K562 (cell line): Measurements from ENCODE around the gene TRIO. TPM values are rescaled to one million over a fixed set of nuclear protein-coding genes. Genes with fewer than 3 reads are reported as not detected.

ENCODE experiments used
- ATAC-seq: fragments of 200-7000 bp; cut with Tn5 transposase; 3 replicates; pipeline ENCODE4 v1.9.1; 2020; ENCODE audit warnings: moderate library complexity
- BruUV-seq: library from RNA; stranded (reverse); fragments of 400-500 nt; replicated peaks from 2 replicates; lab custom pipeline; 2021; lab: Mats Ljungman, UMichigan
- CTCF ChIA-PET: fragments of 300-600 bp; formaldehyde crosslinking; extraction: SDS; loops from one replicate; lab custom pipeline; 2021; ENCODE audit warnings: low intra/inter-chr PET ratio; lab: Yijun Ruan, JAX
- POLR2A ChIA-PET: fragments of 300-600, 350-650 bp; sonication (Branson Sonifier 250); formaldehyde crosslinking; extraction: SDS; loops from one replicate; lab custom pipeline; 2021; ENCODE audit warnings: antibody characterized with exemption, inconsistent platforms; lab: Yijun Ruan, JAX
- DNase-seq, 4 experiments: peaks; one replicate each; pipeline versions ENCODE4 v3.0.0 to v3.0.0-alpha.2; 2011 to 2018; ENCODE audit warnings: low spot score in 3 of 4, mixed read lengths in 3 of 4; ENCODE audit errors: extremely low read depth in 1 of 4
- FAIRE-seq: peaks from 2 replicates; lab custom pipeline; 2011; peaks lifted over from hg19 to GRCh38; lab: Jason Lieb, UNC
- H2AFZ ChIP-seq: 2 replicates; pipeline ENCODE4 v1.6.0; 2011; ENCODE audit warnings: low read depth, low read length, control low read depth, inconsistent platforms
- H3K27ac ChIP-seq: fragments of 200-600 bp; 3 replicates; pipeline ENCODE4 v1.8.0; 2011; ENCODE audit warnings: low read depth, mild to moderate bottlenecking, control low read depth, inconsistent platforms, low read length, moderate library complexity, mixed read lengths; ENCODE audit errors: extremely low read depth
- H3K27me3 ChIP-seq, 2 experiments: fragments of 300-600 bp in 1 of 2; 2 replicates in 1 of 2; 3 replicates in 1 of 2; pipeline versions ENCODE4 v1.6.0 to v1.8.0; 2011; ENCODE audit warnings: inconsistent platforms in 2 of 2, low read length in 2 of 2, mild to moderate bottlenecking in 1 of 2, mixed read lengths in 1 of 2, moderate library complexity in 1 of 2; ENCODE audit not compliant: control insufficient read depth in 2 of 2, insufficient read depth in 2 of 2
- H3K36me3 ChIP-seq: fragments of 300-600 bp; 3 replicates; pipeline ENCODE4 v1.8.0; 2011; ENCODE audit warnings: mild to moderate bottlenecking, low read length, inconsistent platforms; ENCODE audit not compliant: control insufficient read depth, insufficient read depth
- H3K4me1 ChIP-seq, 2 experiments: fragments of 200-600 bp in 1 of 2; replicated peaks in 1 of 2; 2 replicates in 1 of 2; 3 replicates in 1 of 2; pipeline versions ENCODE4 v1.5.1 to v1.8.0; 2011; ENCODE audit warnings: inconsistent platforms in 2 of 2, low read length in 2 of 2, mild to moderate bottlenecking in 1 of 2, mixed read lengths in 1 of 2, moderate library complexity in 1 of 2; ENCODE audit not compliant: control insufficient read depth in 2 of 2, insufficient read depth in 2 of 2
- H3K4me2 ChIP-seq: 2 replicates; pipeline ENCODE4 v1.6.1; 2011; ENCODE audit warnings: low read length, control low read depth, inconsistent platforms, mixed read lengths; ENCODE audit not compliant: insufficient read depth
- H3K4me3 ChIP-seq: fragments of 200-600 bp; sonication (generic), shearing (Covaris generic); 2 replicates; pipeline ENCODE4 v1.5.1; 2016; ENCODE audit warnings: control low read depth, inconsistent platforms
- H3K79me2 ChIP-seq: fragments of 200-600 bp; 3 replicates; pipeline ENCODE4 v1.8.0; 2011; ENCODE audit warnings: low read length, inconsistent platforms; ENCODE audit not compliant: control insufficient read depth, insufficient read depth
- H3K9ac ChIP-seq, 2 experiments: 2 replicates each; pipeline versions ENCODE4 v1.6.0 to v1.6.1; 2011; ENCODE audit warnings: low read depth in 2 of 2, low read length in 2 of 2, control low read depth in 1 of 2, inconsistent platforms in 1 of 2, mild to moderate bottlenecking in 1 of 2, mixed read lengths in 1 of 2; ENCODE audit not compliant: insufficient read depth in 1 of 2
- H3K9me1 ChIP-seq: one replicate; pipeline ENCODE4 v1.6.0; 2011; ENCODE audit warnings: inconsistent platforms, mild to moderate bottlenecking, low read length, moderate library complexity; ENCODE audit not compliant: control insufficient read depth, insufficient read depth
- H3K9me3 ChIP-seq: replicated peaks from 2 replicates; pipeline ENCODE4 v1.5.1; 2011; ENCODE audit warnings: low read depth, low read length, inconsistent platforms; ENCODE audit not compliant: control insufficient read depth, insufficient read depth
- H4K20me1 ChIP-seq: replicated peaks from 2 replicates; pipeline ENCODE4 v1.6.1; 2011; ENCODE audit warnings: low read length, inconsistent platforms, mixed read lengths; ENCODE audit not compliant: control insufficient read depth, insufficient read depth
- ELF2 ChIP-seq: fragments of 250-450 bp; sonication (Bioruptor Pico); IDR thresholded peaks from 2 replicates; pipeline ENCODE4 v1.5.0; 2021; ENCODE audit warnings: mild to moderate bottlenecking
- GATAD2B ChIP-seq: fragments of 450-650 bp; IDR thresholded peaks from 2 replicates; pipeline ENCODE4 v1.6.1; 2017; ENCODE audit warnings: mild to moderate bottlenecking, borderline replicate concordance
- LARP7 ChIP-seq: fragments of 450-650 bp; IDR thresholded peaks from 2 replicates; pipeline ENCODE4 v1.6.1; 2016
- WGBS: fragments of 100-300 bp; shearing (Covaris generic); methylation state at CpG from one replicate; pipeline ENCODE4 v1.1.6; 2016; ENCODE audit warnings: low coverage, mixed read lengths; ENCODE audit not compliant: insufficient coverage; ENCODE audit errors: missing lambda C conversion rate; 5-methylcytosine and 5-hydroxymethylcytosine counted together
- in situ Hi-C: fragments of 300-500 bp; cut with MboI; formaldehyde crosslinking; loops from 4 replicates; pipeline ENCODE4 v1.15.0; 2018; ENCODE audit warnings: inconsistent platforms, mixed read lengths
- intact Hi-C: fragments of 100-400 bp; cut with micrococcal nuclease; formaldehyde crosslinking; loops from 2 replicates; pipeline ENCODE4 v1.14.2; 2022
- polyA plus RNA-seq, 8 experiments: library from polyadenylated mRNA; depleted of rRNA in 4 of 8; stranded (reverse) in 5 of 8; unstranded in 3 of 8; fragments of >200 nt; fragmentation: Nextera tagmentation in 2 of 8; fragmentation: Illumina TruSeq in 1 of 8; extraction: Ambion mirVana in 2 of 8; extraction: Trizol in 1 of 8; gene quantifications; 2 replicates each; pipeline versions ENCODE4 v1.2.1 to v1.2.3, GENCODE V29; 2011 to 2014; ENCODE audit warnings: inconsistent platforms in 1 of 8, missing spikeins in 1 of 8
- total RNA-seq, 7 experiments: library from RNA; depleted of rRNA in 6 of 7; stranded (reverse); fragments of >200 nt in 6 of 7; fragmentation: Illumina TruSeq in 2 of 7; extraction: Trizol in 2 of 7; gene quantifications; 2 replicates each; pipeline versions ENCODE4 v1.2.1 to v1.2.3, GENCODE V29; 2011 to 2021; ENCODE audit warnings: low replicate concordance in 1 of 7
- TF ChIP-seq, protein P1 (sequence below): IDR thresholded peaks from 2 replicates; pipeline ENCODE4 v1.6.1; 2012; ENCODE audit warnings: low read depth, low read length, improper control_type of control experiment, borderline replicate concordance
- TF ChIP-seq, protein P2 (sequence below): fragments of 150-350 bp; conservative IDR thresholded peaks from 2 replicates; pipeline ENCODE4 v1.6.1; 2014; ENCODE audit warnings: low read length
- TF ChIP-seq, protein P3 (sequence below): sonication (generic); formaldehyde crosslinking; IDR thresholded peaks from 2 replicates; pipeline ENCODE4 v1.8.0; 2023; ENCODE audit warnings: mild to moderate bottlenecking, missing genetic modification reagents

The TRIO gene
- total and polyA plus RNA-seq, 9 of the 15 experiments (the other 6 are each of a cell fraction or from before 2014, with no cell fraction given): 0.24 to 5.0 (median 1.1) TPM

DNA sequence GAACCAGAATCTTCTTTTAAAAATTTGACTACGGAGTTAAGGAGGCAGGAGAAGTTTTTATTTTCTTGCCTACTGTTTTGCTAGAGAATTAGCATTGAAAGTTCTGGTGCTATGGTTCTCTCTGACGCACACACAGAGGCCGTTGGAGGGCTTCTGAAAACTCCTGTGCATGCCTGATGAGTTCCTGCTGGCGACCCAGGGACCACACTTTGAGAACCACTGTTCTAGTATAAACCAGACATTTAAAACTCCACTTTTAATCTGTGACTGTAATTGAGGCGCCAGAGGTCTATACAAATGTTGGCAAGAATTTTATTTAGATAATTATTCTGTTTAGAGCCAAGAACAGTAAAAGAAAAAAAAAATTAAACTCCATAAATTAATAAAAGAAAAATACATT lies 338.9 kb downstream of the TRIO start:
- Histone ChIP-seq H4K20me1 (0 out of 2 replicates have a peak, but pooled peaks cover 3% of the 10 kb centered on the region), H3K4me1 (no peaks in the 10 kb centered on the region)
- TF ChIP-seq, protein P1, sequence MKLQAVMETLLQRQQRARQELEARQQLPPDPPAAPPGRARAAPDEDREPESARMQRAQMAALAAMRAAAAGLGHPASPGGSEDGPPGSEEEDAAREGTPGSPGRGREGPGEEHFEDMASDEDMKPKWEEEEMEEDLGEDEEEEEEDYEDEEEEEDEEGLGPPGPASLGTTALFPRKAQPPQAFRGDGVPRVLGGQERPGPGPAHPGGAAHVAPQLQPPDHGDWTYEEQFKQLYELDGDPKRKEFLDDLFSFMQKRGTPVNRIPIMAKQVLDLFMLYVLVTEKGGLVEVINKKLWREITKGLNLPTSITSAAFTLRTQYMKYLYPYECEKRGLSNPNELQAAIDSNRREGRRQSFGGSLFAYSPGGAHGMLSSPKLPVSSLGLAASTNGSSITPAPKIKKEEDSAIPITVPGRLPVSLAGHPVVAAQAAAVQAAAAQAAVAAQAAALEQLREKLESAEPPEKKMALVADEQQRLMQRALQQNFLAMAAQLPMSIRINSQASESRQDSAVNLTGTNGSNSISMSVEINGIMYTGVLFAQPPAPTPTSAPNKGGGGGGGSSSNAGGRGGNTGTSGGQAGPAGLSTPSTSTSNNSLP: no peak
- TF ChIP-seq, all 486 proteins: peak for 0
- H3K36me3 ChIP-seq: no peaks in the 10 kb centered on the region
- no peak for FAIRE-seq
- H3K9me1 ChIP-seq: no peaks in the 10 kb centered on the region
- H3K27ac ChIP-seq: no peak overlapping the region
- H2AFZ ChIP-seq: no peak overlapping the region
- no peak for ATAC-seq
- 0% methylated on average over 5 of the region's 5 CpGs for WGBS
- in situ Hi-C loops (no loop called here), intact Hi-C loops (no loop called here)
- H3K9ac ChIP-seq: no peak overlapping the region
- no peak overlapping the region for H3K4me2 ChIP-seq
- DNase-seq: no peak
- peaks cover 13 to 36% of the 10 kb centered on the region in 2 experiments; a peak in 3 of 5 replicates for H3K27me3 ChIP-seq
- H3K79me2 ChIP-seq: no peaks in the 10 kb centered on the region
- POLR2A ChIA-PET: no interaction called here
- no peaks in the 10 kb centered on the region for H3K9me3 ChIP-seq
- no TSS peak for BruUV-seq
- no peak overlapping the region for H3K4me3 ChIP-seq
- CTCF ChIA-PET: no interaction called here

DNA sequence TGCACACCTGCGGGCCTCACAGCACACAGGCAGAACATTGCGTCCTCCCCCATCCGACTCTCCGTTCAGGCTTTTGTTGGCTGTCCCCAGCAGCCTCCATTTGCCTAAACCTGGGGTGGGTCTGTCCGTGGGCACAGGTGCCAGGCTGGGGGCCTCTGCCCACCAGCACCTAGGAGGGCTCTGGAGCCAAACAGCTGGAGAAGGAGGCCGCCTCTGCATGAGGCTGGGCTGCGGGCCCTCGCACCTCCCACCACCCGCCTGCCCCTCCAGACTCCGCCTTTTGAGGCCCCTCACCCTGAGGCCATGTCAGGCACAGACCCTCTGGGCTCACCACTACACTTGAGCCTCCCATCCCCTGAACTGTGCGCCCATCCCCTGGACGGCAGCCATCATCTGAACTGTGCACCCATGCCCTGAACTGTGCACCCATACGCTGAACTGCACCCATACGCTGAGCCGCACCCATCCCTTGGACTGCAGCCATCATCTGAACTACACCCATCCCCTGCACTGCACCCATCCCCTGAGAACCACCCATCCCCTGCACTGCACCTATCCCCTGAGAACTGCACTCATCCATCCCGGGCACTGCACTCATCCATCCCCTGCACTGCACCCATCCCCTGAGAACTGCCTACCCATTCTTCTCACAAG lies 340.5 kb downstream of the TRIO start:
- no peak overlapping the region for H3K4me2 ChIP-seq
- no peak overlapping the region for H3K9ac ChIP-seq
- H4K20me1 ChIP-seq: 0 out of 2 replicates have a peak, but pooled peaks cover 3% of the 10 kb centered on the region
- no TSS peak for BruUV-seq
- no peak overlapping the region for H3K27ac ChIP-seq
- H3K36me3 ChIP-seq: no peaks in the 10 kb centered on the region
- no peaks in the 10 kb centered on the region for H3K9me3 ChIP-seq
- ATAC-seq (no peak), FAIRE-seq (no peak), DNase-seq (no peak)
- H3K4me3 ChIP-seq: no peak overlapping the region
- H3K9me1 ChIP-seq: no peaks in the 10 kb centered on the region
- WGBS: 9% methylated on average over 13 of the region's 16 CpGs
- H3K27me3 ChIP-seq: peaks cover 17 to 43% of the 10 kb centered on the region in 2 experiments; a peak in 4 of 5 replicates
- no peak overlapping the region for H2AFZ ChIP-seq
- H3K4me1 ChIP-seq: no peaks in the 10 kb centered on the region; a peak in 1 of 5 replicates
- in situ Hi-C loops: no loop called here
- no peaks in the 10 kb centered on the region for H3K79me2 ChIP-seq
- intact Hi-C loops: no loop called here
- CTCF ChIA-PET: no interaction called here
- POLR2A ChIA-PET: no interaction called here
- TF ChIP-seq GATAD2B: no peak
- no peak for TF ChIP-seq LARP7
- TF ChIP-seq, protein P2, sequence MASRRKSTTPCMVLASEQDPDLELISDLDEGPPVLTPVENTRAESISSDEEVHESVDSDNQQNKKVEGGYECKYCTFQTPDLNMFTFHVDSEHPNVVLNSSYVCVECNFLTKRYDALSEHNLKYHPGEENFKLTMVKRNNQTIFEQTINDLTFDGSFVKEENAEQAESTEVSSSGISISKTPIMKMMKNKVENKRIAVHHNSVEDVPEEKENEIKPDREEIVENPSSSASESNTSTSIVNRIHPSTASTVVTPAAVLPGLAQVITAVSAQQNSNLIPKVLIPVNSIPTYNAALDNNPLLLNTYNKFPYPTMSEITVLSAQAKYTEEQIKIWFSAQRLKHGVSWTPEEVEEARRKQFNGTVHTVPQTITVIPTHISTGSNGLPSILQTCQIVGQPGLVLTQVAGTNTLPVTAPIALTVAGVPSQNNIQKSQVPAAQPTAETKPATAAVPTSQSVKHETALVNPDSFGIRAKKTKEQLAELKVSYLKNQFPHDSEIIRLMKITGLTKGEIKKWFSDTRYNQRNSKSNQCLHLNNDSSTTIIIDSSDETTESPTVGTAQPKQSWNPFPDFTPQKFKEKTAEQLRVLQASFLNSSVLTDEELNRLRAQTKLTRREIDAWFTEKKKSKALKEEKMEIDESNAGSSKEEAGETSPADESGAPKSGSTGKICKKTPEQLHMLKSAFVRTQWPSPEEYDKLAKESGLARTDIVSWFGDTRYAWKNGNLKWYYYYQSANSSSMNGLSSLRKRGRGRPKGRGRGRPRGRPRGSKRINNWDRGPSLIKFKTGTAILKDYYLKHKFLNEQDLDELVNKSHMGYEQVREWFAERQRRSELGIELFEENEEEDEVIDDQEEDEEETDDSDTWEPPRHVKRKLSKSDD: no peak
- TF ChIP-seq ELF2: no peak
- TF ChIP-seq, protein P3, sequence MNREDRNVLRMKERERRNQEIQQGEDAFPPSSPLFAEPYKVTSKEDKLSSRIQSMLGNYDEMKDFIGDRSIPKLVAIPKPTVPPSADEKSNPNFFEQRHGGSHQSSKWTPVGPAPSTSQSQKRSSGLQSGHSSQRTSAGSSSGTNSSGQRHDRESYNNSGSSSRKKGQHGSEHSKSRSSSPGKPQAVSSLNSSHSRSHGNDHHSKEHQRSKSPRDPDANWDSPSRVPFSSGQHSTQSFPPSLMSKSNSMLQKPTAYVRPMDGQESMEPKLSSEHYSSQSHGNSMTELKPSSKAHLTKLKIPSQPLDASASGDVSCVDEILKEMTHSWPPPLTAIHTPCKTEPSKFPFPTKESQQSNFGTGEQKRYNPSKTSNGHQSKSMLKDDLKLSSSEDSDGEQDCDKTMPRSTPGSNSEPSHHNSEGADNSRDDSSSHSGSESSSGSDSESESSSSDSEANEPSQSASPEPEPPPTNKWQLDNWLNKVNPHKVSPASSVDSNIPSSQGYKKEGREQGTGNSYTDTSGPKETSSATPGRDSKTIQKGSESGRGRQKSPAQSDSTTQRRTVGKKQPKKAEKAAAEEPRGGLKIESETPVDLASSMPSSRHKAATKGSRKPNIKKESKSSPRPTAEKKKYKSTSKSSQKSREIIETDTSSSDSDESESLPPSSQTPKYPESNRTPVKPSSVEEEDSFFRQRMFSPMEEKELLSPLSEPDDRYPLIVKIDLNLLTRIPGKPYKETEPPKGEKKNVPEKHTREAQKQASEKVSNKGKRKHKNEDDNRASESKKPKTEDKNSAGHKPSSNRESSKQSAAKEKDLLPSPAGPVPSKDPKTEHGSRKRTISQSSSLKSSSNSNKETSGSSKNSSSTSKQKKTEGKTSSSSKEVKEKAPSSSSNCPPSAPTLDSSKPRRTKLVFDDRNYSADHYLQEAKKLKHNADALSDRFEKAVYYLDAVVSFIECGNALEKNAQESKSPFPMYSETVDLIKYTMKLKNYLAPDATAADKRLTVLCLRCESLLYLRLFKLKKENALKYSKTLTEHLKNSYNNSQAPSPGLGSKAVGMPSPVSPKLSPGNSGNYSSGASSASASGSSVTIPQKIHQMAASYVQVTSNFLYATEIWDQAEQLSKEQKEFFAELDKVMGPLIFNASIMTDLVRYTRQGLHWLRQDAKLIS: no peak
